NCI-H1436 treated with DMSO at 0.1 percent for 48 hours (cell line): ENCODE data around the gene HCRTR1.

Source experiments
- DNase-seq: peaks from one replicate; lab custom pipeline; 2025; lab: John Stamatoyannopoulos, UW

Gene HCRTR1

GRCh38 chr1:31650161-31651088 is 32.9 kb downstream of the HCRTR1 start:
- no peak for DNase-seq

- DNase-seq, result no peak
Measured at GRCh38 chr1:31651089-31651420, 33.6 kb downstream of the HCRTR1 start.

- no peak for DNase-seq
Measured at GRCh38 chr1:31651766-31652165, 34.3 kb downstream of the HCRTR1 start.

- no peak for DNase-seq
Measured at GRCh38 chr1:31652891-31653499, 35.5 kb downstream of the HCRTR1 start.

- DNase-seq, result no peak
Measured at GRCh38 chr1:31653717-31654473, 36.4 kb downstream of the HCRTR1 start.

- no peak for DNase-seq
Measured at GRCh38 chr1:31654474-31654776, 36.9 kb downstream of the HCRTR1 start.

- no peak for DNase-seq
Measured at GRCh38 chr1:31655104-31655503, 37.6 kb downstream of the HCRTR1 start.

GRCh38 chr1:31655756-31656155 is 38.3 kb downstream of the HCRTR1 start:
- DNase-seq, result no peak

- DNase-seq, result no peak
Measured at GRCh38 chr1:31657020-31657804, 39.7 kb downstream of the HCRTR1 start.

- DNase-seq, result no peak
Measured at GRCh38 chr1:31657972-31658510, 40.6 kb downstream of the HCRTR1 start.

GRCh38 chr1:31658721-31659120 is 41.2 kb downstream of the HCRTR1 start:
- no peak for DNase-seq

- DNase-seq, result no peak
Measured at GRCh38 chr1:31659889-31660288, 42.4 kb downstream of the HCRTR1 start.

- no peak for DNase-seq
Measured at GRCh38 chr1:31660871-31661455, 43.5 kb downstream of the HCRTR1 start.

GRCh38 chr1:31661856-31662255 is 44.4 kb downstream of the HCRTR1 start:
- DNase-seq, result no peak

GRCh38 chr1:31662463-31662862 is 45.0 kb downstream of the HCRTR1 start:
- DNase-seq, result no peak

- no peak for DNase-seq
Measured at GRCh38 chr1:31663622-31664452, 46.3 kb downstream of the HCRTR1 start.

GRCh38 chr1:31664528-31664927 is 47.0 kb downstream of the HCRTR1 start:
- DNase-seq, result no peak

GRCh38 chr1:31665234-31665878 is 47.9 kb downstream of the HCRTR1 start:
- DNase-seq, result no peak

GRCh38 chr1:31666263-31666963 is 48.9 kb downstream of the HCRTR1 start:
- no peak for DNase-seq
